ENCODE measurements around the gene RNF151. TPM values are rescaled to one million over a fixed set of nuclear protein-coding genes. Genes with fewer than 3 reads are reported as not detected.

Gene RNF151
- total RNA-seq, 1 experiment from 2014 or later: not detected

DNA sequence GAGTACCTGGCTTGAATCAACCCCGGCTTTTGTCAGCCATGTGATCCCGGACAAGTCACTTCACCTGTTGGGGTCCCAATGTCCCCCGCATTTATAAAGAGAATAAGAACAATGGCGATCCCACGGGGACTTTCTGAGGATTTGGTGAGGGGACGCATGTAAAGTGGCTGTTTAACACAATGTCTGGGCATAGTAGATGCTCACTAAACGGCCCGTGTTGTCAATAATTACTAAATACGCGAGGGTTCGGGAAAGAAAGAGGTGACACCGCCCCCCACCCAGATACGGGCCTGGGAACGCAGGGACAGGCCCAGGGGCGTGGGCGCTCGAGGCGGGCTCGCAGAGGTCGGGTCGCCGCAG lies 24.9 kb downstream of the RNF151 start:
- DNase-seq (ENCODE audit: low spot score): no peak

DNA sequence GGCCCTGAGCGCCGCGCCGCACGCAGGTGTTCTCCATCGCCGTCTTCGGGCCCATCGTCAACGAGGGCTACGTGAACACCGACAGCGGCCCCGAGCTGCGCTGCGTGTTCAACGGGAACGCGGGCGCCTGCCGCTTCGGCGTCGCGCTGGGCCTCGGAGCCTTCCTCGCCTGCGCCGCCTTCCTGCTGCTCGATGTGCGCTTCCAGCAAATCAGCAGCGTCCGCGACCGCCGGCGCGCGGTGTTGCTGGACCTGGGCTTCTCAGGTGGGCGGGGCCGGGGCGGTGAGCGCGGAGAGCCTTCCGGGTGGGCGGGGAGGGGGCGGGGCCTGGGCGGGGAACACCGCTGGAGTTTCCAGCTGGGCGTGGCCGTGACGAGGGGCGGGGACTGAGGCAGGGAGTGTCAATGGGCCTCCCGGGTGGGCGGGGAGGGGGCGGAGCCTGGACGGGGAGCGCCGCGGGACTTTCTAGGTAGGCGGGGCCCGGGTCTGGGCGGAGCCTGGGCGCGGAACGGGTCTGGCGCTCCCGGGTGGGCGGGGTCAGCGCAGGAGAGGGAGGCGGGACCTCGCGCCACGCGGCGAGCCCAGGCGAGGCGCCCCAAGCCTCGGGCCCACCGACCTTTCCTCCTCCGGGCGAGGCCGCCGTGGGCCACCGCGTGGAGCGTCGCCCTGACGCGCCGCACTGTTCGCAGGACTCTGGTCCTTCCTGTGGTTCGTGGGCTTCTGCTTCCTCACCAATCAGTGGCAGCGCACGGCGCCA lies 25.5 kb downstream of the RNF151 start:
- DNase-seq (ENCODE audit: low spot score): no peak

DNA sequence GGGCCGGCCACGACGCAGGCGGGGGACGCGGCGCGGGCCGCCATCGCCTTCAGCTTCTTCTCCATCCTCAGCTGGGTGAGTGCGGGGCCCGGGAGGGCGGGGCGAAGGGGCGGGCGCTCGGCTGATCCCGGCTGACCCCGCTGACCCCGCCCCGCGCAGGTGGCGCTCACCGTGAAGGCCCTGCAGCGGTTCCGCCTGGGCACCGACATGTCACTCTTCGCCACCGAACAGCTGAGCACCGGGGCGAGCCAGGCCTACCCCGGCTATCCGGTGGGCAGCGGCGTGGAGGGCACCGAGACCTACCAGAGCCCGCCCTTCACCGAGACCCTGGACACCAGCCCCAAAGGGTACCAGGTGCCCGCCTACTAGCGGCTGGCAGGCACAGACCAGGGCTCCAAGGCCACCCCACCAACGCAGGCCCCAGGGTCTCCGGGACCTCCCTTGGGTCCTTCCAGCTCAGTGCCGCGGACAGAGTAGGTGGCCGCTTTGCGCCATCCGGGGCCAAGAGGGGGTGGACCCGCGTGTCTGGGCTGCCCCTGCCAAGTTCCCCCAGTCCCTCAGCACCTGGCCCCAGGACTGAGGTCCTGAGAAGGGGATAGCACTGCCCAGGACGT lies 26.2 kb downstream of the RNF151 start:
- DNase-seq (ENCODE audit: low spot score): no peak

DNA sequence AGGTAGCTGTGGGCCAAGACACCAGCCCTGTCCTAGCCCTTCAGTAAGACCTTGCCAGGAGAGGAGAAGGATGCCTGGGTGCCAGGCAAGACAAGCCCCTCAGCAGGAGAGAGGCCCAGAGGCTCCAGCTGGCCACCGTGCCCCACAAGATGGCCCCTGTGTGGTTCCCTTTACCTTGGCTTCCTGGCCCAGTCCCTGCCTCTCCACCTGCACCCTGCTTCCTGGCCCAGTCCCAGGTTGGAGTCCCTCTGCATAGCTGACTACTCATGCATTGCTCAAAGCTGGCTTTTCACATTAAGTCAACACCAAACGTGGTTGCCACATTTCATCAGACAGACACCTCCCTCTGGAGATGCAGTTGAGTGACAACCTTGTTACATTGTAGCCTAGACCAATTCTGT lies 27.1 kb downstream of the RNF151 start:
- no peak for DNase-seq (ENCODE audit: low spot score)

DNA sequence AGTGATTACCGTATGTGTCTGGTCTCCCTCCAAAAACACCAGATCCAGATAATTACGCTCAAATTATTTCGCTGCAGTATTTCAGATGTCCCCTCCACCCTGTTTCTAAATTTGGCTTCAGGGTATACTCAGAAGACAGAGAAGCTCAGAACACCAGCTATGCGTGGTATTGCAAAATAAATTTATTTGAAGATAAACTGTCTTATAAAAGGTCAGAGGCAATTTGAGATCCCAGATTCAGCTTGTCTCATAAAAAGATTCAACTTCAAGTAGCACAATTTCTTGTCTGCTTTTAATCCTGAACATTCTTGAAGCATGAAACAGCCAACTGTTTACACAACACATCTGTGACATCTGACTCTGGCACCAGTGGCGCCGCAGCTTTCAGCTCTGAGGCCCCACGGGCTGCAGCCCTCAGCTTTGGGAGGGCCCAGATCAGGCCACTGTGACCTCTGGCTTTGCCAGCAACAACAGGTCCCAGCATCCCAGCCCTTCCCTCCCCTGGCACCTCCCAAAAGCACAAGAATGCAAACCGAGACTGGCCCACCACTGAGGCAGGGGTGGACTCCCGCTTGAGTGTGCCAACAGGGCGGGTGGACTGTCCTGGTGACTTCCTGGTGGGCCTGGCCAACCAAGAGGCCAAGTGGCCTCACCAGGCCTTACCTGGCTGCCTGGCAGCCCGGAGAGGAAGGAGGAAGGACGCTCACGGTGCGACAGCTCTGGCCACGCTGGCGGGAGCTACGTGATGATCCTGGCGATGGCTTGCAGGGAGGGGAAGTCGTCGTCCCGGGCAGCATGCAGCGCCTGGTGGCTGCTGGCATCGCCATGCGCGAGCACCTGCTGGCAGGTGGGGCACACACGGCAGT lies 31.1 kb downstream of the RNF151 start:
- DNase-seq (ENCODE audit: low spot score): no peak

DNA sequence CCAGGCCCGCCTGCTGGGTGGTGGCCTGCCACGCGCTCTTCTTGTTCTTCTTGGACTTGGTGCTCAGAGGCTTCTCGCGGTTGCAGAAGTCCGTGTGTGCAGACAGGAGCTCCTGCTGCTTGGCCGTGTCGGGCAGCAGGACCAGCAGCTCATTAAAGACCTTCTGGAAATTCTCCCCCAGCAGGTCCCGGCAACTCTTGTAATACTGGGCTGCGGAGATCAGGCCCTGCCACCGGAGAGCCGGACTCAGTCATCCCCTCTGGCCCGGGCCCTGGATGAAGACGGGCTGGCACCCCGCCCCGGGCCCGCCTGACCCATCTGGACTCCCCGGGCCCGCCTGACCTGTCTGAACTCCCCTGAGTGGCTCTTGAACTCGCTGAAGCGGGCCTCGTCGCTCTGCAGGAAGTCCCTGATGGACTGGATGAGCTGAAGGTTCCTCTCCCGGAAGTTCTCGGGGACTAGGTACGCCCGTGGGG lies 31.7 kb downstream of the RNF151 start:
- no peak for DNase-seq (ENCODE audit: low spot score)

DNA sequence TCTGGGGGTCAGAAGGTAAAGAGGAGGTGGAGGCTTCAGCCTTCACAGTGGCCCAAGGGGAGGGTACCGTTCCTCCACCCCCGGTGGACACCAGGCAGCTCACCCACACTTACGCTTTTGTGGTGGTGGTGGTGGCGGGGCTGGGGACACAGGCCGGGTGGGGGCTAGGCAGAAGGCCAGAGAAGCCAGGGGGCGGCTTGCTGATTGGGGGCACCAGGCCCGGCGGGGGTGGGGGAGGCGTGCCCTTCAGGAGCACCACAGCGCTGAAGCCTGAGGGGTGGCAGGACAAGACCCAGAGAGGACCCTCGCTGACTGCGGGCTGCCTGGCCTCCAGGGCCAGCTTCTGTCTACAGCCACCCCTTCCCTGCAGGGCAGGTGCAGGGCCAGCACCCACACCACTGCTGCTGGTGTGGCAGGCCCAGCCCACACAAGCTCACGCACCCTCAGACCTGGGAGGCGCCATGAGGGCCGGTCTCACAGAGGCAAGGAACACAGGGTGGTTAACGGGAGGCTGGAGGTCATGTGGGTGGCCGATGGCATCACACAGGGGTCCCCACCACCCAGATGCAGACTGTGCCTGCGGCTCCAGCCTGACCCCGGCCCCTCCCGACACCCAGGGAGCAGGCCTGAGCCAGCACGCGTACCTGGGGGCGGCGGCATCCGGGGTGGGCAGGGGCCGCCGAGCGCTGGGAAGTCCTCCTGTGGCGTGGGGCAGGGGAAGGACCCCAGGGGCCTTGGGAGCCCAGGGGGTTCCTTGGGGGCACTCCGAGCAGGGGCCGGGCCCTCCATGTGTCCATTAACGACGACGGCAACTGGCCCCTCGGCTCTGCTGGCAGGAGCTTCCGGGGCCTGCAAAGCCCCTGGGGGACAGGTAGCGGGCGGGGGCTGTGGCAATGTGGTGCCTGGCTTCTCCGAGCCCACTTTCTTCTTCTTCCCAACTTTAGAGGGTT lies 32.5 kb downstream of the RNF151 start:
- DNase-seq (ENCODE audit: low spot score): no peak

DNA sequence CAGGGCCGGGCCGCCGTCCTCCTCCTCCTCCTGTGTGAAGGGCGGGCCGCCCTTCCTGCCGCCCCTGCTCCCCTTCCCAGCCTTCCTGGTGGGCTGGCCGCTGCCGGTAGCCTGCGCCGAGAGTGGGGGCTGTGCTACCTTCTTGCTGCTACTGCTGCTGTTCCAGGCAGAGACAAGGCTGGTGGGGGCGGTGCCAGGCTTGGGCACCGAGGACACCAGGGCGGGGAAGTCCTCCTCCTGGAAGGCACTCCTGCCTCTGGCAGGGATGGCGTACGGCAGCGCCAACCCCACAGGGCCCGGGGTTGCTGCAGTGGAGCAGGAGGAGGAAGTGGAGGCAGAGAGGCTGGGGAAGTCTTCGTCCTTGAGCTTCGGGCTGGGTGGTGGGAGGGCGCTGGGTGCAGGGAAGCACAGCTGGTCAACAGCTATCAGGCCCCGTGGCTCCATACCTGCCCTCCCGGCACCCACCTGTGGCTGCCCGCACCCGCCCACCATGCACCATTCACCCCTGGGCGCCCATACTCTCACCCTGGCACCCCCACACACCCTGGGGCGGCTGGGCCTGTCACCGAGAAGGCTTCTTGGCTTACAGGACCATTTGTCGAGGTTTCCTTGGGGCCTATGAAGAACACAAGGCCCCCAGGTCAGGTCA lies 33.3 kb downstream of the RNF151 start:
- DNase-seq (ENCODE audit: low spot score): no peak

DNA sequence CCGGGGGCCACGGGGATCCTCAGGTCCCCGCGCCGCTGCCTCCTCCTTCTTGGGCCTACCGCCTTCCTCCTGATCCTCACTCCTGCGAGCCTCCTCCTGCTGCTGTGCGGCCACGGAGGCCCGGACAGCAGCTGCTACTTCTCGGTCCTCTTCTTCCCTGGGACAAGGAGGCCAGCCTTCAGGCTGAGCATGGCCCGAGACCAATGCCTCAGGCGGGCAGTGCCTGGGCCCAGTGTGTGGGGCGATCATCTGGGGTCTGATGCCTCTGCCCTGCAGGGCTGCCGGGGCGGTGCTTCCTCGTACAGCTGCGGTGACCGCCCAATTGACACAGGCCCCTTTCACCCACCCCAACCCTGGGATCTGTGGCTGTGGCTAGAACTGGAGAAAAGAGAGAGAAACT lies 34.4 kb downstream of the RNF151 start:
- no peak for DNase-seq (ENCODE audit: low spot score)

DNA sequence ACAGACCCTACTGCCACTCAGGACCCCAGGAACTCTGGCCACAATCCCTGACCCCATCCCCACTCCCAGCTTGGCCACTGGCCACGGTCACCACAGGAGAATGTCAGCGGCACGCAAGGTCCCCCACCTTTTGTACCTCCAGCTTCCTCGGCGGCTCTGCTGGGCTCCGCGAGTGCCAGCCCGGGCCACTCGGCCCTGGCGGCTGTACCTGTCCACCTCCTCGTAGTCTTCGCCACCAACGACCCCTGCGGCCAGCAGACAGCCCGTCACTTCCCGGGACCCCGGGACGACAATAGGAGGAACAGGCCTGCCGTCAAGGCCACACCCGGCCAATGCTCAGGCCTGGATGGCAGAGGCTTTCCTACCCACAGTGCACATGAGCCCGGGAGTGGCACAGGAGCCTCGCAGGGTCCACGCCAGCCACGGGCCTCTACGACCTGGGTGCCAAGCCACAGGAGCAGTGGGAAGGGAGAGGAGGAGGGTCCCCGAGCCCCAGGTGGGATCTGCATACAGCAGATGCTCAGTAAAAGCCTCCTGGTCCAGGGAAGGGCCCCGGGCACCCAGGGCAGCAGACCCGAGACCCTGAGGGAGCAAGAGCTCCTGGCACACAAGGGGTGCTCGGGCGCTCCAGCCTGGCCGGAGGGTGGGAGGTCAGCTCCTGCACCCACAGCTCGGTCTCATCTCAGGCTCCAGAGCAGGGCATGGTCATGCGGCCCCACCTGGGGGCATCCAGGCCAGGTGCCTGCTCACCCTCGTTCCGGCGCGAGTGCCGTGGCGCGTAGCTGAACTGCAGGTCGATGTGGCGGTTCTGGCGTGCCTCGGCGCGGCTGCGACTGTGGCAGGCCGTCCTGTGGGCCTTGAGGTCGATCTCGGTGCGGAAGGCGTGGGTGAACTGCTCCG lies 35.0 kb downstream of the RNF151 start:
- DNase-seq (ENCODE audit: low spot score): no peak

DNA sequence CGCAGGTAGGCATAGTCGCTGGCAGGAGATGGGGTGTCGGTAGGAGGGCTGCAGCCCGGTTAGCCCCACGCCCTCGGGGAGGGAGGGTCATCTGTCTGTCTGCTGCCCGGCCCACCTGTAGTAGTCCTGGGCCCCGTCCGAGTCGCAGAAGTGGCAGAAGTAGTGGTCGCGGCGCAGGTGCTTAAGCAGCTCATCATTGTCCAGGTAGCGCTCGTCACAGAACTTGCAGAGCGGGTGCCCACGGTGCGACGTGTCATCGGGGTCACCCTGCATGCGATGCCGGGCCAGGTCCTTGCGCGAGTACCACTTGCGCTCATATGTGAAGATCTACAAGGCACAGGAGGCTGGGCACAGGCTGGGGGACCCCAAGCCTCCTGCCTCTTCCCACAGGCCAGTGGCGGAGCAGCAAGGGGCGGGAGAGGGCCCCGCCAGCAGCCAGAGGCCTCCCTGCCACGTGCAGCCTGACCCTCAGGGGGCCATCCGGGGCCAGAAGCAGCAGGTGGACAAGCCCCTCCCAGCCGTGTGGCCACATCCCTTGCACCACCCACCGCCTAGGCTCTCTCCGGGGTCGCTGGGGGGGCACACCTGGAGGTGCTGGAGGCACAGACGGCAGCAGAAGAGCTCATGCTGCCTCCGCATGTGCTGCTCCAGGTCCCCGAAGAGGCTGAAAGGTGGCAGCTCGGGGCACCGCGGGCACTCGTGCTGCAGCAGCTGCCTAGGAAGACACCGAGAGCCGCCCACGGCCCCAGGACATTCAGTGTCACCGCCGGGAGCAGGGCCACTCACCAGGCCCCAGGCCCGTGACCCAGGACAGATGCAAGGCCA lies 36.0 kb downstream of the RNF151 start:
- no peak for DNase-seq (ENCODE audit: low spot score)

DNA sequence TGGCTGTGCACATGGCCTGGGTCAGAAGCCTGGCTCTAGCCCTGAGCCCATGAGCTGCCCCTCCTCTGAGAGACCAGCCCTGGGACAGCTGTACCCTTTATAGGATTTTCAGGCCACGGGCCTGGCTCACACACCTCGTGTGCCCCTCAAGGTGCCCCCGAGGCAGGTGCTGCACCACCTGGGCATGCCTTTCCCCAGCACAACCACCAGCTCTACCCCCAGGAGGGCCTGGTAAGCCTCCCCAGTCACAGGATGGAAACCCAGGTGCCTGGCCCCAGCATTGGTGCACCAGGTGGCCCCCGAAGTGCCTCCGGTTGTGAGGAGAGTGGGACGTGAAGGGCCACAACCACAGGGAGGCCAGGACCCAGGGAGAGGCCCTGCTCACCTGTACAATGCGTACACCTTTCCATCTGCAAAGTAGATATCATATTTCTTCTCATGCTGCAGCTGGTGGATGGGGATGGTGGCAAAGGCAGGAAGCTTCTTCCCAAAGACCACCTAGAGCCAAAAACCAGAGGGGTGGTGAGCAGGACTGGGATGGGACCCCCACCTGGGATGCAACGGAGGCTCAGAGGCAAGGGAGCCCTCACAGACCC lies 36.7 kb downstream of the RNF151 start:
- no peak for DNase-seq (ENCODE audit: low spot score)

DNA sequence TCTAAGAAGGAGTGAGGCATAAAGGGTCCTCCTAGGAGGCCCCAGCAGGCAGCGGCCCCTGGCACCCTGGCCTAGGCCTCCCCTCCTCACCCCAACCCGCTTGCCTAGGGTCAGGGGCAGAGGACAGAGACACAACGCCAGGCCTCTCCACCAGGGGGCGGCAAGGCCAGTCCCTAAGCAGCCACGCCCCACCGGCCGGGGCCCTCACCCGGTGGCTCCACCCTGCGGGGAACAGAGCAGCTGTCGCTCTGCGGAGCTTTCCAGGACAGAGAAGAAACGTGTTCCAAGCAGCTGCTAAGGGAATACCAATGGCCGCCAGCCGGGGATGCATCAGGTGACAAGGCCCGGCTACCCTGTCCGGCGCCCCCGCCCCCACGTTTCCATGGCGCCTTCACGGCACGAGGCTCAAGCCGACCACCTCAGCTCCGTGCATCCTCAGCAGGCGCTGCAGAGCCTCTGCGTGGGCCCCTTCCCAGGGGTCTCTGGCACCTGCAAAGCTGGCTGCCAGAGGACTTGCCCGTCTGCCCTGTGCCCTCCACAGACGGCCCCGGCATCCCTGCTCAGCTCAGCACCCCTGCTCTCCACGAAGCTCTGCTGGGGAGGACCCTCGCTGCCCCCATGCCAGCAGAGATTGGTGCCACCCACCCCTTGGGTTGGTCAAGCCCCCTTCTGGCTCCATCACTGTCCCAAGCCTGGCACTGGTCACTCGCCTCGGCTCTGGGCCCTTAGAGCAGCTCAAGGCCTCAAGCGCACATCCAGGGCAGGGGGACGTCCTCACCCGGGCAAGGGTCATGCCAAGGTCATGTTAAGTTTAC lies 37.4 kb downstream of the RNF151 start:
- DNase-seq (ENCODE audit: low spot score): peak; percentile 86

DNA sequence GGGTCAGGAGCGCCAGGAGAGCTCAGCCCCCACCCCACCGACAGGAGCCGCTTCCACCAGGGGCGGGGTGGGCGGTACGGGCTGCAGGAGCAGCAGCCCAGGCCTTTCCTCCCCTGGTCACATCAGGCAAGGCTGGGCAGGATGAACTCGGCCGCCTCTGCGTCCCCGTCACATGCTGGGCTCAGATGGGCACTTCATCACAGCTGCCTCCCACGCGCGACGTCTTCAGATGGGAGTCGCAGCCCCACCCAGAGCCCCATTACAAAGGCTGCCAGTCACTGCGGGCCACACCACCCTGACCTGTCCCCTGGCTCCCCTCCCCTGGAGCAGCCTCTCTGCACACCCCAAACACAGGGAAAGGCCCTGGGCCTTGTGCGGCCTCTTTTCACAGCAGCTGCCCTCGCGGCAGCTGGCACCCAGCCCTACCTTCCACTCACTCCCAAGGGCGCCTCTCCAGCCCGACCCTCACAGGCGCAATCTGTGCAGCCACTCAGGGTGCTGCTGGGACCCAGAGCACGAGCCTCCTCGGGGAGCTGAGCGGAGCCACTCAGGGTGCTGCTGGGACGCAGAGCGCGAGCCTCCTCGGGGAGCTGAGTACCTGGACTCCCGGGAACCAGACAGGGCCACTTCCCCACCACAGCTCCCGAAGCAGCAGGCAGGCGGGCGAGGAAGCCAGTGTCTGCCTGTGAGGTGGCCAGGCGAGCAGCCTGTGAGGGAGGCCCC lies 38.3 kb downstream of the RNF151 start:
- DNase-seq (ENCODE audit: low spot score): no peak

DNA sequence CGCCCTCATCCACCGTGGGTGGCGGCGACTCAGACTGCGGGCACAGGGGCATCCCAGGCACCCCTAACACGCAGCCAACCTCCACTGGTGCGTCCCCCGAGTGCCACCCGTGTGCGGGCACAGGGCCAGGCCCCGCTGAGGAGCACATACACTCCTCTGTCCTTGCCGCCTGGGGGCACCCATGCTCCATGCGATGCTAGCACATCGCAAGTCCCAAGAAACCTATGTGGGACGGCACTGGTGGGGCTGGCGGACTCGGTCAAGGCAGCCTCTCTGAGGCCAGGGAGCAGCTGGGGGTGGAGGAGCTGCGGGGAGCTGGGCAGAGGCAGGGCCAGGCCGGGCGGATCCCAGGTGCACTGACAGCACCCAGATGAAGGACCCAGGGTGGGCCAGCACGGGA lies 39.0 kb downstream of the RNF151 start:
- DNase-seq (ENCODE audit: low spot score): no peak

DNA sequence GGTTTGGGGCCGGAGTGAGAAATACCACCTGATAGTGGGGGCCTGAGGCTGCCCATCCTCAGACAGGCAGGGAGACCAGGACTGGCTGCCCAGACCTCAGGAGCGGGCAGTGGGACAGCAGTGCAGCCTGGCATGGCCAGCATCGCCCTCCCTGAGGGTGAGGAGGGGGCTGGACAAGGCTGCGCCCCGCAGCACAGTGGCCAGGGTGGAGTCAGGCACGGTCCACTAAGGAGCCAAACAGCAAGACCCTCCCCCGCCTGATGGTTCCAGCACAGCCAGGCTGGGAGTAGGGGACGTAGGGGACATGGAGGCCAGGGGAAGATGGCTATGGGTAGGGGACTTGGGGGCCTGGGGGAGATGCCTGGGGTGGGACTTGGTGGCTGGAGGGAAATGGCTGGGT lies 39.7 kb downstream of the RNF151 start:
- DNase-seq (ENCODE audit: low spot score): no peak

Data from A172 (cell line).